GM12865 (cell line): ENCODE measurements around the gene TBX20.

ENCODE experiments used
- DNase-seq: peaks from one replicate; pipeline ENCODE4 v3.0.0; 2010; ENCODE audit warnings: low read depth
- H3K4me3 ChIP-seq: 2 replicates; pipeline ENCODE4 v1.5.1; 2011; ENCODE audit warnings: mild to moderate bottlenecking, low read depth, low read length, control low read depth
- TF ChIP-seq, protein P1 (sequence below): IDR thresholded peaks from 2 replicates; pipeline ENCODE4 v1.5.1; 2011; ENCODE audit warnings: low read length, control low read depth, low read depth, inconsistent platforms; ENCODE audit not compliant: insufficient read depth; ENCODE audit errors: missing control alignments

The TBX20 gene

DNA sequence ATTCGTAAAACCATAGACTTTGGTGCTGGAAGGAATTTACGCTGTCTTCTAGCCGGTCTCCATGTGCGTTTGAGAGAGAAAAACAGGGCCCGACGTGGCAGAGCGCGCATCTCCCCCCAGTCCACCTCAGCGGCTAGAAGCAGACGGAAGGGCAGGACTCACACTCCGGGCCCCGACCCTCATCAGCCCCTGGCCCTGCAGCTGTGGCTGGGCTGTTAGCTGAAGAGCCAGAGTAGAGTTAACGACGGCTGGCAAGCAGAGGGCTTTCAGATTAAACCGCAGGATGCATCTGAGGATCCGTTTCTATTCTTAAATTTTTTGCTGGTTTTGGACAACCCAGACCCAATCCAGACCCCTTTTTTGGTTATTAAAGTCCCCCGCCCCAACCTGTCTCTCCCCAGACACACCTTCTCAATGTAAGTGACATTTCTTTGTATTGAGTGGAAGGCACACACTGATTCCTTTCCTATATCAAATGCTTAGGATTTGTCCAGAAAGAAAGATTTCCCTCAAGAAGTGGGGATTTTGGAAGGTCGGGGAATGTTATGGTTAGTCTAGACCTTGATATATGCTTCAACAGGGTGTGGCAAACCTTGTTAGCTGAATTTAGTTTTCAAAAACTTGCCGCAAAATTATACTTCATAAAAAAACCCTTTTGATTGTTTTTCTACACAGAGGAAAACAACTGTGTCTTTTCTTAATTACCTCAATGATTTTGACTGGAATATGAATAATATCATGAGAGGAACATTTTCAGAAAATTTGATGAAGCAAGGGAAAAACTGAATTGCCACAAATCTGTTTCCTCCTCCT lies 1.7 kb upstream of the TBX20 start:
- no peak overlapping the region for H3K4me3 ChIP-seq
- no peak for DNase-seq
- TF ChIP-seq, protein P1, sequence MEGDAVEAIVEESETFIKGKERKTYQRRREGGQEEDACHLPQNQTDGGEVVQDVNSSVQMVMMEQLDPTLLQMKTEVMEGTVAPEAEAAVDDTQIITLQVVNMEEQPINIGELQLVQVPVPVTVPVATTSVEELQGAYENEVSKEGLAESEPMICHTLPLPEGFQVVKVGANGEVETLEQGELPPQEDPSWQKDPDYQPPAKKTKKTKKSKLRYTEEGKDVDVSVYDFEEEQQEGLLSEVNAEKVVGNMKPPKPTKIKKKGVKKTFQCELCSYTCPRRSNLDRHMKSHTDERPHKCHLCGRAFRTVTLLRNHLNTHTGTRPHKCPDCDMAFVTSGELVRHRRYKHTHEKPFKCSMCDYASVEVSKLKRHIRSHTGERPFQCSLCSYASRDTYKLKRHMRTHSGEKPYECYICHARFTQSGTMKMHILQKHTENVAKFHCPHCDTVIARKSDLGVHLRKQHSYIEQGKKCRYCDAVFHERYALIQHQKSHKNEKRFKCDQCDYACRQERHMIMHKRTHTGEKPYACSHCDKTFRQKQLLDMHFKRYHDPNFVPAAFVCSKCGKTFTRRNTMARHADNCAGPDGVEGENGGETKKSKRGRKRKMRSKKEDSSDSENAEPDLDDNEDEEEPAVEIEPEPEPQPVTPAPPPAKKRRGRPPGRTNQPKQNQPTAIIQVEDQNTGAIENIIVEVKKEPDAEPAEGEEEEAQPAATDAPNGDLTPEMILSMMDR: no peak

DNA sequence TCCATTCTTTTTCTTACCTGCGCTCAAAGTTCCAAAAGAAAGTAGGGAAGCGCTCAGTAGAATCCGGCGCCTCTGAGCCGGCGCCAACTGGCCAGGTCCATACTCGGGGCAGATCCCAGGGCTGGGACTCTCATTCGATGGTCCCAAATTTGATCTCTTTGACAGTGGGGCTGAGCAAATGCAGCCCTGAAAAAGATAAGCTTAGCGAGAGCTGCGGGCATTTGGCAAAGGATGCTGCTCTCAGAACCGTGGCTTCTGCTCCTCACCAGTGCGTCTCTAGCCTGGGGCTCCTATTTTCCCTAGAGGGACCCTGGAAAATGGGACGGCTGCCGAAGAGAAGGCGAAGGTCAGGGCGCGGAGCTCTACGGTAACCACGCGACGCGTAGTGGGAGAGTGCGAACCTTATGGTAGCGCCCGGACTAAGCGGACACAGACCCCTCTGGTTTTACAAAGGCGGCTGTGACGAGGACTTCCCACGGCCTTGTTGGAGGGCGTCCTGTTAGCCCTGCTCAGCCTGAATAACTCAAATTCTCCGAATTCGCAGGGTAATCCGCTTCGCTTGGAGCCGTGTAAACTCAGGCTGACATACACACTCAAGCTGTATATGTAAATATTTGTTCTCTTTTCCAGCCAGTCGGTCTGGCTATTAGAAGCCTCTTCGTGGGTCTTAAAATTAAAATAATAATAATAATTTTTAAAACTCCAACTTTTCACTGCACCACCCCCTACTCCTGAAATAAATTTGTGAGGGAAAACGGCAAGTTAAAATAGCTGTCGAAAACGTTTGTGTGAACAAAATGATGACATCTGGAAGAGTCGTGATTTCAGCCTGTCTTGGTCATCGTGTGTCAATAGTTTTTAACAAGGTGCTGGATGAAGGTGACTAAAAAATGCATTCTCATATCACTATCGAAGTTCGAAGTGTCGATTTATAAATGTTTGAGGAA lies 869 bp upstream of the TBX20 start:
- TF ChIP-seq, protein P1: no peak
- DNase-seq: no peak
- no peak overlapping the region for H3K4me3 ChIP-seq

DNA sequence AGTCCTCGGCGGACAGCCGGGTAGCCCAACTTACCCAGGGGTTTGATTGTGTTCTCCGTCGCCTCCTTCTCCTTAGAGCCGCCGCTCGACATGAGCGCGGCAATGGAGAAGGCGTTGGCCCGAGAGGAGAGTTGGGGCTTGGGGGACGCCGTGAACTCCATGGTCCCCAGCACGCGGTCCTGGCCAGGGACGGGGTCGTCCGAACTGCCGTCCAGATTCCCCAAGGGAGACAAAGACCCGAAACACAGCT lies 515 bp downstream of the TBX20 start:
- no peak for DNase-seq
- TF ChIP-seq, protein P1: no peak
- peak overlapping the region; percentile 0; the same call in 1 of the 2 replicates for H3K4me3 ChIP-seq

DNA sequence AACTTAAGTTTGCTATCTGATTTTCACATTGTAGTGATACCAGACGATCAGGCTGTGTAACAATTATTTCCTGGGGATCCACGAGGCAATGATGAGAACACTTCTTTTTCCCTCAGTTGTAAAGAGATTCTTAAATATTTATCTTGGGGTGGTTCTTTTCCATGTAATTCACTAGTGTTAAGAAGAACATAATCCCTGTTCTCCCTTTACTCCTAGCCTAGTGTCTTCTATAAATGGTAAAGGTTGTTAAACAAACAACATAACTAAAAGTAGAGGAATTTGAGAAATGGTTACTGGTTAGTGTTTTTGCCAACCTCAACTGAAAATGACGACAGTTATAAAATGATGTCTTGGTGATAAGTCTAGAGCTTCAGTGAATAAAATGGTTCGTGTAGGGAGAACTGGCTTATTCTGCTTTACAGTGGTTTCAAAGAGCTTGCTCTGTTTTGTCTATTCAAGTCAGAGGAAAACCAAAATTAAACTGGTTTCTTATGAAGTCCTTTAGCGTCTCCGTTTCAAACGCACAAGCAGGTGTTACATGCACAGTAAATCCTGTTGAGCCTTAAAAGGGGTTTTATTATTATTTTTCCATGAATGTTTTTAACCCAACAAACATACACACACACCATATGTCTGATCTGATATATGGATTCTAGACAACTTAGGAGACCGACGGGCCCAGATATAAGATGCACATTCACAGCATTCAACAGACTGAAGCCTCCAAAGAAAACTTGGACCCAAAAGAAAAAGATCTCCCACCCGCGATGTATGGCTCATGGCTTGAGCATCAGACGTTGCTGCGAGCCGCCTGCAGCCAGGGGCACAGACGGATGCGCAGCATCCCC lies 1.1 kb downstream of the TBX20 start:
- TF ChIP-seq, protein P1: no peak
- H3K4me3 ChIP-seq: no peak overlapping the region
- DNase-seq: no peak

DNA sequence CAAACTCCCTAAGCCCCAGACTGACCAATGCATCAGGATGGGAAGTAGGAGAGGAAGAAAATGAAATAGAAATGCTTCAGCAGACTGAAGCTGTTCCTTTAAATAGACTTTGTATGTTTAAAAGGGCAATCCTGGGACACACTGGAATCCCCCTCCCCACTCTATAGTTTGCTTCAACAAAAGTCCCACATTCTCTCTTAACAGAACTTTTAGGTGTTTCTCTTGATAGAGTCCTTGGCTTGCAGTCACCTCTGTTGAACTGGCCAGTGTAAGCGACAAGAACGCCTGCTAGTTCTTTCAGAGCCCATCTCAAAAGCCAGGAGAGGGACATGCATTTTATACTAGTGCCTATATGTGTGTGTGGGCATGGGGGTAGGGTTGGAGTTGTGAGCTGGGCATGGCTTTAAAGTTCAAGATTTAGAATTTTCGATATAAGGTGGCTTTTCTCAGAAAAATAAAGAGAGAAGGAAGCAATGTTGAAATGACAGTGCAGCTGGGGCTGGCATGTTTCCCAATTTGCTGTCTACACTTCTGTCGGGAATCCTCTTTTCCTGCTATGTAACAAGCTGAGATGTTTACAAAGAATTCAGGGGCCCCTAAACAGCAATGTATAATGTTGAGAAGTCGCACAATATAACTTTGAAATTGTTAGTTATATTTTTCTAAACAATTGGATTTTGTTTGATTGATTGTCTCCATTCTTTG lies 2.1 kb downstream of the TBX20 start:
- no peak for DNase-seq
- H3K4me3 ChIP-seq: no peak overlapping the region
- TF ChIP-seq, protein P1: no peak

DNA sequence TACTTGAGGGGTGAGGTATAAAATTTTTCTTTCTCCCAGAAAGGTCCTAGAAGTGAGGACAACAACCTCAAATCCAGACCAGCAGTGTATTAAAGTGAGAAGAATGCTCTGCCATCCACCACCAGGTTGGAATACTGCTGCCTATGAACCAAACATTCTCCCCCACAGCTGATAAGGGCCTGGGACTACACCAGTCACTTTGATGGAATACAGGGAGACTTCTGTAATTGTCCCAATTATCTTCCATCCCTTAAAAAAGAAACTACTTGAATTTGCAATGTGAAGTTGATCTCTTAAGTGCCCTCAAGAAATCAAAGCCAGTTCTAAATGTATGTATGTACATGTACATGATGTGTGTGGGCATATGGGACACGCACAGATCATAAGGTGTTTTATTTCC lies 3.0 kb downstream of the TBX20 start:
- no peak for DNase-seq

More for the DNA sequence above, 3.0 kb downstream of the TBX20 start:
- H3K4me3 ChIP-seq: no peak overlapping the region
- TF ChIP-seq, protein P1: no peak
